Transverse colon (tissue), 4 donors: ENCODE data around the gene TBX21.

ENCODE experiments used
- CTCF ChIP-seq, 5 experiments: fragments of 200-600 bp in 3 of 5; fragments of 450-650 bp in 2 of 5; sonication (generic) in 3 of 5; IDR thresholded peaks; 1 replicate in 2 of 5; 2 replicates in 3 of 5; pipeline ENCODE4 v1.5.1; 2016 to 2017; ENCODE audit warnings: antibody characterized with exemption in 5 of 5, inconsistent platforms in 3 of 5, mild to moderate bottlenecking in 2 of 5, moderate library complexity in 1 of 5
- EP300 ChIP-seq: sonication (generic); formaldehyde crosslinking; IDR thresholded peaks from one replicate; pipeline ENCODE4 v1.6.1; 2017; ENCODE audit warnings: antibody characterized with exemption, low read depth
- POLR2A ChIP-seq: fragments of 450-650 bp; IDR thresholded peaks from one replicate; pipeline ENCODE4 v1.6.1; 2016; ENCODE audit warnings: antibody characterized with exemption, mild to moderate bottlenecking, moderate library complexity
- POLR2AphosphoS5 ChIP-seq, 3 donors: sonication (generic); formaldehyde crosslinking; IDR thresholded peaks; one replicate each; pipeline ENCODE4 v1.6.1; 2016; ENCODE audit warnings: antibody characterized with exemption in 3 of 3

- TF ChIP-seq CTCF (IDR thresholded peaks at IDR 0.05) = no peak
- no peak for TF ChIP-seq POLR2AphosphoS5 (IDR thresholded peaks at IDR 0.05)
- no peak for TF ChIP-seq EP300
- no peak for TF ChIP-seq POLR2A
Measured at GRCh38 chr17:47705536-47706530, 27.2 kb upstream of the TBX21 start.
